Epidermal melanocyte (primary cell): ENCODE measurements around the gene TLE1.
"Not testable (repeated sequence)": the region's sequence is repeated elsewhere in the genome, so short reads cannot be mapped to it uniquely, and the experiment has no call there.

Source experiments
- DNase-seq: peaks from one replicate; pipeline ENCODE4 v3.0.0; 2011; ENCODE audit warnings: low spot score; ENCODE audit not compliant: insufficient read length

The TLE1 gene

DNA sequence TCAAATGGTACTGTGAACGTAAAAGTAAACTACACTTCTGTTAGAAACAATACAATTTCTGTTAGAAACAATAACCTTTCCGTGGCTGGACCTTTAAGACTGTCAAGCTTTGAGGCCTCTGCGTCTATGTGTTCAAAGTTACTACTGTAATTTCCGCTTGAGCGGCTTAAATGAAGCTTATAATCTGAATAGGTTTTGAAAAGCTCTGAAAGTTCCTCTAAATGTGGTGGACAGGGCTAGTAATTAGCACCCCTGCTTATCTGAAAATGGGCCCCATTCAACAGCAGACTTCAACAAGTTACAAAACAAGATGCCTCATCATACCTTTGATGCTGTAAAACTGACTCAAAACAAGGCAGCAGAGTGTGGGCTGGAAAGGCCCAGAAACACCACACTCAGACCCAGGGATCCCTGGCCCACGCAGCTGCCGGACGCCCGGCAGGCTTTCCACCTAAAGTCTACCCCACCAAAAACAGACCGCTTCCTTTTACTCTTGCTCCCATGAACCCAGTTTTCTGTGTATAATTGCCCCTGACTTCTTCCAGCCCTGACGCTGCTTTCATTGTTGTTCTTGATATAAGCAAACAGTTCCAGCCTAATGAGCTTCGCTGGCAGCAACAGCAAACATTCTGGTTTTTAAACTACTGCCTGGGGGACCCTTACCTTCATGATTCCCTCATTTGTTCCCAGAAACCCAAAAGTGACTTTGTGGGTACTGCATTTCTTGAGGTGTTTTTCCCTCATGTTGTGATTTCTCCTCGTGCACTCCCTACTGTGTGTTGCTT, 66.7 kb downstream of the TLE1 start:
- no peak for DNase-seq

- DNase-seq, result no peak
These were observed 67.5 kb downstream of the TLE1 start for GRCh38 chr9:81621785-81622259.

DNA sequence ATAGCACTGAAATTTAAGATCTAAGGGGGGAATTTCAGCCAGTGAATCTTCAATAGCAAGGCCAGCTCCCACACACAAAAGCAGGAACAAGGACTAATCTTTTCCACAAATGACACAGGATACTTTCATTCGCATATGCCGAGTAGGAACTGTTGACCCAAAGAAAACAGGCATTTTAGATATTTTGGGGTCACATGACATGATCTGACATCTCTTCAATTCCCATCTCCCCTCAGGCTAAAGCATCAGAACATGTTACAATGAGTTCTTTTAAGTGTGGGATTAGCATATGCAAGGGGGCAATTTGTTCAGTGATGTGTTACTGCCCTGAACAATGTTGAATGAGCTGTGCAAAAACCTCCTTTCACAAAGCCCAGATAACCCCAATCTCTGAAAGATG, 68.2 kb downstream of the TLE1 start:
- DNase-seq, result peak; percentile 70

DNA sequence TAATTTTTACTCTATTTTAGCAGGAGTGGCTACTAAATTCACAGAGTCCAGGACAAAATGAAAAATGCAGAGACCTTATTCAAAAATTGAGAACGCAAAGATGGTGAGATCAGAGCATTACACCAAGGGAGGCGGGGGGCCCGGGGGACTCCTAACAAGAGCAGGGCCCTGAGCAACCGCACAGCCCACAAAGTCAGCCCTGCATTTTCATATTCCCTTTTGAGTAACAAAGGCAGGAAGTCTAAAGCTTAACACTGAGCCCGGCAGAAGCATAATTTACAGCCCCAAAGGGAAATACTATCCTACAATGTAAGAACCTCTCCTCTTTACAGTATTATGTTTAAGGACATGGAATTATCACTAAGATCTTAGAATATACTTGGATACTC, 69.4 kb downstream of the TLE1 start:
- no peak for DNase-seq

- peak; percentile 76 for DNase-seq
These were observed 69.9 kb downstream of the TLE1 start for GRCh38 chr9:81619353-81620001.

DNA sequence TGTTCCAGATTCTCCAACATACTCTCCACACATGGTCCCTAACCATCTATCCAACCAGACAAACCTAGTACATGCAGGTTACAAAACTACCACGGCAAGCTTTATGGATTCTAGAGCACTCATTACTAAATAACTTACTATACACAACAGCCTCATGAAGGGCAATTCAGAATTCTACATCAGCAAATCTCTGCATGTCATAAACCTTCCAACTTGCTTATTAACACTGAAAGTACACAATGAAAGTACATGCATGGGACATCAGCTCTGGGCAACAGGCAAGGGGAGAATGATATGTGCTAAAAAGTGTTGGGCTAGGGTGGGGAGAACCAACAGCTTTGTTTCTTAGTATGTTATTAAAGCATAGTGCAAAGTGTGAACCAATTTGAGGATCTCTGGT, 70.4 kb downstream of the TLE1 start:
- DNase-seq, result no peak

- DNase-seq, result no peak
These were observed 73.2 kb downstream of the TLE1 start for GRCh38 chr9:81616141-81616540.

DNA sequence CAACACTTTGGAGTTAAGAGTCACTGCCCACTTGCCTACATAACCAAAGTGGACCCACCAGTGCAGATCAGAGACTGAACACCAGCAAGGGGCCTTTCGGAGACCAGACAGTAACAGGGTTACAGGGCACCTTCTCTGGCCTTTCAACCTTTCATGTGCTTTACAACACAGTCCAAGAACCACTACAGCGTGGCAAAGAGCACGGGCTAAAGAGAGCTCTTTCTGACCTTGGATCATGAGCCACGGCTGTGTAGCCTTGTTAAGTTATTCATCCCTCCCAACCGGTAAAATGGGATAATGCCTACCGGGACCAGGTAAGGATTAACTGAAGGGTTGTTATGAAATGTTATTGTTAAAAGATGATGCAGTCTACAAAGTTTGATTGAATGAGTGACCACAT, 75.0 kb downstream of the TLE1 start:
- no peak for DNase-seq

DNA sequence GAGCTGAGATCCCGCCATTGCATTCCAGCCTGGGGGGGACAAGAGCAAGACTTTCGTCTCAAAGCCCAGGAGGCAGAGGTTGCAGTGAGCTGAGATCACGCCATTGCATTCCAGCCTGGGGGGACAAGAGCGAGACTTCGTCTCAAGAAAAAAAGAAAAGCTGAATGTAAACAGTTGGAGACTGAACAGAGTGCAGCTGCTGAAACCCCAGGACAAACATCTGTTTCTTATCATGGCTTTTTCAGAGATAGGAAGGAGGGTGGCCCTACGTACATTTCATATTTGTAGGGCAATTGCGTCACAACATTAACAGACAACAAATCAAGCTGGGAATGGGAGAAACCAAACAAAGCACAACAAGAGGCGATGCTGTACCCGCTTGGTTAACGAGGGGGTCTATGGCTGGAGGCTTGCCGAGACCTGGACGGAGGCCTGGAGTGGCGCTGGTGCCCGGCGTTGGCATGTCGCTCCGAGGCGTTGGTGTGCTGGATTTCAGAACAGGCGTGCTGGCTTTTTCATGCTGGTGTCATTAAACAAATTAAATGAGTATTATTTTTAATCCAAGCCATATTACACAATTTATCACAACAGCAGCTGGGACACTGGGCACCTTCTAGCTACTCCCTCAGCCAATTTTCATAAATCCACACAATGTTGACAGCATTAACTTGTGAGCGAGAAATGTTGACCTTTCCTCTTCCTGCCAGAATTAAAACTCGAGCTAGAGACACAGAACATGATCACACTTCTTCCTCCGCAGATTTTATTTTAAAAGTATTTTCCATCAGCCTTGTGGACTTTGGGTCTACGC, 76.1 kb downstream of the TLE1 start:
- peak; percentile 64 for DNase-seq

GRCh38 chr9:81611664-81612063, 77.7 kb downstream of the TLE1 start:
- no peak for DNase-seq

DNA sequence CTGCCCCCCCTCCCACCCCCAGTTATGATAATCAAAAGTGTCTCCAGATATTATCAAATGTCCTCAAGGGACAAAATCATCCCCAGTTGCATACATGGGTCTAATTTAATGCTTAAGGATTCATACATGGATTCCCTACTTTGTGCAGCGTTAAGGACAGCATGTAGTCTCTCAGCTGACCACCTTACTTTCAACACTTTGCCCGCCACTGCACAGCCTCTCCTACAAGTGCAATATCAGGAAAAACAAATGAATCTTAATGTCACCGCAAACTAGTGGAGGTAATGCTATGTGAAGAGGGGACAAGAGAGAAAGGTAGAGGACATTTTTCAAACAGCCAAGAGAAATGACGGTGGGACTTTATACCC, 78.6 kb downstream of the TLE1 start:
- no peak for DNase-seq

GRCh38 chr9:81609782-81610739, 79.3 kb downstream of the TLE1 start:
- DNase-seq, result no peak

- DNase-seq, result no peak
These were observed 81.1 kb downstream of the TLE1 start for GRCh38 chr9:81608289-81608657.

DNA sequence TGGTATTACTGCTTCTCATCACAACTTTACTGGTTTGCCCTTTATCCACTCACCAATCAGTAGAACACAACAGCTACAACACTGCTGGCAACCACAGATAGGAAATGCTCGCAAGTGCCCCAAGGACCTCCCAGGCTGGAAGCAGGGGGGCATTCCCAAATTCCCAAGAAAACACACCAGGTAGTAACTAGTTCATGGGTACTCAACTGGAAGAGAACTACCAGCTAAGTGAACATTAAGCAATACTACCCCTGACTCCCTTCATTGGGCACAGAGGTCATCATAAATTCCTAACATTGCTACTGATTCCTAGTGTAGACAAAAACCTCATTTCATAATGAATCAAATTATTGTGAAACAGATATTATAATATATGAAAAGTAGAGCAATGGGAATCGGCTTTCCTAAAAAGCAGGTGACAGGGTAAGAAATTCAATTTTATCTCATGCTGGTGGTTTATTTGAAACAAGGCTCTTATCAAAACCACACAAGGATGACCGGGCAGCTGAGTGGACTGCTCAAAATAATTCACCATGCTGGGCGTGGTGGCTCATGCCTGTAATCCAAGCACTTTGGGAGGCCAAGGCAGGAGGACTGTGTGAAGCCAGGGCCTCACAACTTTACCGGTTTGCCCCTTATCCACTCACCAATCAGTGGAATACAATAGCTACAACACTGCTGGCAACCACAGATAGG, 81.6 kb downstream of the TLE1 start:
- DNase-seq, result no peak

GRCh38 chr9:81606261-81606660, 83.1 kb downstream of the TLE1 start:
- not testable (repeated sequence) for DNase-seq

DNA sequence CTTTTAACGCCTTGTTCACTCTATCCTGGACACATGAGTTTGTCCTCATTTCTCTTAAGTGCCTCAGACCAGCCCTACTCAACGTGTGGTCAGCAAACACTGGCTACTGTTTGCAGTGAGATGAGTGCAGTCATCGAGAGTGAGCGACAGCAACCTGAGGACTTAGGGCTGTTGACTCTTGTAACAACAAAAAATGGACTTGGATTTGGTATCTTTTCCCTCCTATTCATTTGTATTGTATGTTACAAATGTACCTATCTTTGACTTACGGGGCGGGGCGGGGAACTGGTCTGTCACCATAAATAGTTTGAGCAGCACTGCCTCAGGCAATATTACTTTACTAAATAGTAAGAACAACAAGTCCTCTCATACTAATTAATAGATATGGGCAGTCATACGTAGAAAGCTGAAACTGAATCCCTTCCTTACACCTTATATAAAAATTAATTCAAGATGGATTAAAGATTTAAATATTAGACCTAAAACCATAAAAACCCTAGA, 84.1 kb downstream of the TLE1 start:
- DNase-seq, result no peak

DNA sequence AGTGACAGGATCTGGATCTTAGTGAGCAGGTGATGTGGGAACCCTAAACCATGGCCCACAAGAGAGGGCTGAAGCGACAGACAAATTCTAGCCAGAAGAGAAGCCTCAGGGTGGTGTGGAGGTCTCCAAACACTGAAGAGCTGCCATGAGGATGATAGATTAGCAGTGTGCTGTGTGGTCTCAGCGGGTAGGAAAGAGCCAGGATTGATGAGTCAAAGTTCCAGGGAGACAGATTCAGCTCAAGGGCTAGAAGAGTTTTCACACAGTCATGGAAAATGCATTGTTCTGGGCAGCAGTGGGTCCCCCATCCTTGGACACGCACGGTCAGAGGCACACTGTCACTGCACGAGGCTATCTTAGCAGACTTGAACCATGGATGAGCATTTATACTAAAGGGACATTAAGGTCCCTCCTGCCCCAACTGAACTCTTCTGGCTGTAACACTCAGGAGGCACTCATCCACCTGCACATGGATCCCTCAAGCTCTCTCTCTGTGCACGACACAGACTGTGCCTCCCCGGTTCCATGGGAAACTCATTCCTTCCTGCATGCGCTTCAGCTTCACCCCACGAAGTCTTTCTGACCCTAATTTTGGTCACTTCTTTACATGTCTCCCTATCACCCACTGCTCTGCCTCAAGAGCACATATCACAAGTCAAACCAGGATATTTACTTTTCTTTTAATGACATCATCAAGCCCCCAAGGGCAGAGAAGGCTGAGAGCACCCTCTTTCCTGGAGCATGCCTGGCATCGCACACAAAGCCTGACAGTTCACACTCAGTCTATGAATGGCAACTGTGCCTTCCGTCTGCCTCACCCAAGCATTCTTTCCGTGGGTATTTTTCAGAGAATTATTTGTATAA, 84.8 kb downstream of the TLE1 start:
- DNase-seq, result no peak

GRCh38 chr9:81602887-81603680, 86.3 kb downstream of the TLE1 start:
- DNase-seq, result no peak
